ENCODE measurements around the gene ITIH5.
"Not testable (repeated sequence)": the region's sequence is repeated elsewhere in the genome, so short reads cannot be mapped to it uniquely, and the experiment has no call there.

Gene ITIH5

GRCh38 chr10:7689591-7689990, 22.8 kb upstream of the ITIH5 start:
- Histone ChIP-seq H3K27me3 (no peaks in the 10 kb centered on the region), H3K4me3 (ENCODE audit: low read depth, low read length) (no peak overlapping the region), H3K36me3 (no peaks in the 10 kb centered on the region), H3K4me1 (no peaks in the 10 kb centered on the region), H3K9me3 (no peaks in the 10 kb centered on the region)
- TF ChIP-seq, protein P1, sequence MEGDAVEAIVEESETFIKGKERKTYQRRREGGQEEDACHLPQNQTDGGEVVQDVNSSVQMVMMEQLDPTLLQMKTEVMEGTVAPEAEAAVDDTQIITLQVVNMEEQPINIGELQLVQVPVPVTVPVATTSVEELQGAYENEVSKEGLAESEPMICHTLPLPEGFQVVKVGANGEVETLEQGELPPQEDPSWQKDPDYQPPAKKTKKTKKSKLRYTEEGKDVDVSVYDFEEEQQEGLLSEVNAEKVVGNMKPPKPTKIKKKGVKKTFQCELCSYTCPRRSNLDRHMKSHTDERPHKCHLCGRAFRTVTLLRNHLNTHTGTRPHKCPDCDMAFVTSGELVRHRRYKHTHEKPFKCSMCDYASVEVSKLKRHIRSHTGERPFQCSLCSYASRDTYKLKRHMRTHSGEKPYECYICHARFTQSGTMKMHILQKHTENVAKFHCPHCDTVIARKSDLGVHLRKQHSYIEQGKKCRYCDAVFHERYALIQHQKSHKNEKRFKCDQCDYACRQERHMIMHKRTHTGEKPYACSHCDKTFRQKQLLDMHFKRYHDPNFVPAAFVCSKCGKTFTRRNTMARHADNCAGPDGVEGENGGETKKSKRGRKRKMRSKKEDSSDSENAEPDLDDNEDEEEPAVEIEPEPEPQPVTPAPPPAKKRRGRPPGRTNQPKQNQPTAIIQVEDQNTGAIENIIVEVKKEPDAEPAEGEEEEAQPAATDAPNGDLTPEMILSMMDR (IDR thresholded peaks at IDR 0.05; ENCODE audit: low read depth, low read length): no peak
- no peak for DNase-seq

GRCh38 chr10:7687228-7687907, 20.6 kb upstream of the ITIH5 start:
- Histone ChIP-seq H3K9me3 (no peaks in the 10 kb centered on the region), H3K36me3 (no peaks in the 10 kb centered on the region), H3K4me3 (ENCODE audit: low read depth, low read length) (no peak overlapping the region), H3K4me1 (no peaks in the 10 kb centered on the region), H3K27me3 (no peaks in the 10 kb centered on the region)
- peak; percentile 83 for DNase-seq
- TF ChIP-seq, protein P1 (IDR thresholded peaks at IDR 0.05; ENCODE audit: low read depth, low read length): peak; percentile 95

DNA sequence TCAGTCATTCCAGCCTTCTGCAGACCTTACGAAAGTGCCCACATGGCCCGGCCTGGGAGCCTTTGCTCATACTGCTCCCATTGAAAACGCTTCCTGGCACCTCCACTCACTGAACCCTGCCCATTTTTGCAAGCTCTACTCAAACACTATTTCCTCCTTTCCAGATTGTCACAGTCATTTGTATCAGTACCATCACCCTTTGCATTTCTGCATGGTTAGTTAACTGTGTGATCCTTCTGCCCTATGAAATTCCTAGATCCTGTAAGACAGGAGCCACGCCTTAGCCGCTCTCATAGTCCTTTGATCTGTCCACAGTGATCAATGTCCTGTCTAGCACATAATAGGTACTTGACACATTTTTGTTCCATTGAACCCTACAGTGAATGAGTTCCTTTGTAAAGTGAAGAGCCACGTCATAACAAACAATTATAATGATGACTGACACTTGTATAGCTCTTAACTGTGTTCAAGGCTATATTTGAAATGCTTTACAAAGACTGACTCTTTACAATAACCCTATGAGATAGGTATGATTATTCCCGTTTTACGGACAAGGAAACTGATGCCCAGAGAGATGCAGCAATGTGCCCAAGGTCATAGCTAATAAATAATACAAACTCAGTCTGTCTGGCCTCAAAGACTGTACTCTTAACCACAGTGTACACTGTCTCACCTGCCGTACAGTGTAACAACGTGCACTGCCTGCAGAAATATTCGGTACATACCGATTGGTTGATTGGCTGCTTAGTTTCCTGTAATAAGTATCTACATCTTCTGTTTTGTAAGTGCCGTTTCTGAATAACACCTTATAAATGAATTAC, 19.8 kb upstream of the ITIH5 start:
- H3K4me3 ChIP-seq (ENCODE audit: low read depth, low read length): no peak overlapping the region

GRCh38 chr10:7680078-7680477, 13.3 kb upstream of the ITIH5 start:
- not testable (repeated sequence) for H3K36me3 ChIP-seq; H3K27me3 ChIP-seq; H3K4me1 ChIP-seq; DNase-seq; H3K4me3 ChIP-seq (ENCODE audit: low read depth, low read length); H3K9me3 ChIP-seq

More for the DNA sequence above, 19.8 kb upstream of the ITIH5 start:
- TF ChIP-seq, protein P1 (IDR thresholded peaks at IDR 0.05; ENCODE audit: low read depth, low read length): no peak
- Histone ChIP-seq H3K36me3 (no peaks in the 10 kb centered on the region), H3K27me3 (no peaks in the 10 kb centered on the region), H3K9me3 (no peaks in the 10 kb centered on the region), H3K4me1 (no peaks in the 10 kb centered on the region)
- DNase-seq: no peak

DNA sequence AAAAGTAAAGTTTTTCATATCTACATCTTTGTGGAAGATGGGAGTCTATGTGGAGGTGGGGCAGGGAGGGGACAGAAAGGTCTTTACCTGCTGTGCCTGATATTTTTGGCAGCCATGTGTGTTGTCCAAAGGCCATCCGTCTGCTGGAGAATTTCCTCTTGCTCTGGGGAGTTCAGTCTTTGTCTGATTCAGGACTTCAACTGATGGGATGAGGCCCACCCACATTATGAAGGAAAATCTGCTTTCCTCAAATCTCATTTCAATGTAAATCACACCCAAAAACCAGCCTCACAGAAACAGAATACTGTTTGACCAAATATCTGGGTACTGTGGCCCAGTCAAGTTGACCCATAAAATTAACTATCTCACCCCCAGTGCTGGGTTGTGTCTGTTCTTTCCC, 12.5 kb upstream of the ITIH5 start:
- H3K4me3 ChIP-seq (ENCODE audit: low read depth, low read length): no peak overlapping the region
- peaks cover 4% of the 10 kb centered on the region; the same call in 1 of the 2 replicates for H3K27me3 ChIP-seq
- H3K9me3 ChIP-seq: no peaks in the 10 kb centered on the region
- no peaks in the 10 kb centered on the region for H3K4me1 ChIP-seq
- TF ChIP-seq, protein P1 (IDR thresholded peaks at IDR 0.05; ENCODE audit: low read depth, low read length): no peak
- no peak for DNase-seq
- no peaks in the 10 kb centered on the region for H3K36me3 ChIP-seq

- H3K36me3 ChIP-seq: no peaks in the 10 kb centered on the region
- H3K4me3 ChIP-seq (ENCODE audit: low read depth, low read length): no peak overlapping the region
- TF ChIP-seq, protein P1 (IDR thresholded peaks at IDR 0.05; ENCODE audit: low read depth, low read length): no peak
- no peaks in the 10 kb centered on the region for H3K9me3 ChIP-seq
- peaks cover 18% of the 10 kb centered on the region for H3K27me3 ChIP-seq
- H3K4me1 ChIP-seq: no peaks in the 10 kb centered on the region
- DNase-seq: no peak
Observed at GRCh38 chr10:7672341-7673134, 5.8 kb upstream of the ITIH5 start.
